AG08396 (cell line): Measurements from ENCODE around the gene IGF1.
"Not testable (repeated sequence)": the region's sequence is repeated elsewhere in the genome, so short reads cannot be mapped to it uniquely, and the experiment has no call there.

ENCODE experiments used
- DNase-seq: peaks from one replicate; pipeline ENCODE4 v3.0.0; 2012; ENCODE audit warnings: low spot score, mixed read lengths

The IGF1 gene

DNA sequence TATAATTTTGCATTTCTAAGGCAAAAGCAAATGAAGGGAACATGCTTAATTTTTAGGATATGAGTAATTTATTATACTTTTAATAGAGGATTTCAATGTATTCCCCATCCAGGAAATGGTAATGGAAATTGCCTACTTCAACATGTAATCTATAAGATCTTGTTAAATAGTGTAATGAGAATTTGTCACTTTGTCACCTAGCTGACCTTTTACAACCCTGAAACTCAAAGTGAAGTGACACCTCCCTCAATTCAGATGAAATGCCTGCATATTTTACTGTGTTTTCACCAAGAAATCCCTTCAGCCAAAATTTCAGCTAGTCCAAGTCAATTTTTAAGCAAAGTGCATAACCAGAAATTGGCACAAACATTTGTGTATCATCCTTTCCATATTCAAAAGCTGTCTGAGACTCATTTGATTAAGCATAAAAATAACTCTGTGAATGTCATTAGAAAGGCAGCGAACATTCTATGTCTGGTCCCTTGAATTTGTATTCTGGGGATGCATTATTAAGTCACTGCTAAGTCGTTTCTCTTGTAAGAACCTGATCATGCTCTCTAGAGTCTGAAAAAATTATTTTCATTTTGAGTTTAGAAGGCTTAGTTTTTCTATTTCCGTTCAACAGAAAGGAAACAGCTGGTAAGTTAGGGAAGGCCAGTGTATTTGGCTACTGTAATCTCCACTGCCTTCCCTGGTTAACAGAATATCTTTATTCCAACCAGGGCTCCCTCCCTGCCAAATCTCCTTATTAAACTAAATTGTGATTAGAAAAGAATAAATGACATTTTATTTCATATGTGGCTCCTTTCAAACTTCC is 100.8 kb downstream of the IGF1 start:
- DNase-seq, result no peak

GRCh38 chr12:102376781-102377180 is 103.6 kb downstream of the IGF1 start:
- DNase-seq, result no peak

GRCh38 chr12:102376181-102376747 is 104.1 kb downstream of the IGF1 start:
- DNase-seq, result peak; percentile 12

- no peak for DNase-seq
Observed at GRCh38 chr12:102374190-102374589, 106.2 kb downstream of the IGF1 start.

DNA sequence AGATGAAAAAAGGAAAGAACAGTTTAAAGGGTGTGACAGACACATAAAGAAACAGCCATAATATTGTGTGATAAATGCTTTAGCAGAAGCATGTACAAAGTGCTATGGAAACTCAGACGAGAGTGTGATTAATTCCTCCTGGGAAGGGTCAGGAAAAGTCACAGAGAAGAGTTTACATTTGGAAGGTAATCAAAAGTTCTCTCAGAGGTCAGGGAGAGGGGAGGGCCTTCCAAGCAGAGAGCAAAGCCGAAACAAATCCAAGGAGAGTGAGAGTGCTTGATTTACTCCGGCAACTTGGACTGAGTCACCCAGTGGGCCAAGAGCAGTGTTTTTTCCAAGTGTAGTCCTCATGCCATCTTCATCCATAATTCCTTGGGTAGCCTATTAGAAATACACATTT is 108.3 kb downstream of the IGF1 start:
- peak; percentile 22 for DNase-seq

- DNase-seq, result no peak
Observed at GRCh38 chr12:102371165-102371564, 109.2 kb downstream of the IGF1 start.

DNA sequence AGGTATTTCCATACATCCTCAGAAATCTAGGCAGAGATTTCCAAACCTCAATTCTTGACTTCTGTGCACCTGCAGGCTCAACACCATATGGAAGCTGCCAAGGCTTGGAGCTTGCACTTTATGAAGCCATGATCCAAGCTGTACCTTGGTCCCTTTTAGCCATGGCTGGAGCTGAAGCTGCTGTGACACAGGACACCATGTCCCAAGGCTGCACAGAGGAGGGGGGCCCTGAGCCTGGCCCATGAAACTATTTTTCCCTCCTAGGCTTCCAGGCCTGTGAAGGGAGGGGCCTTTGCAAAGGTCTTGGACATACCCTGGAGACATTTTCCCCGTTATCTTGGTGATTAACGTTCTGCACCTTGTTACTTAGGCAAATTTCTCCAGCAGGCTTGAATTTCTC is 110.5 kb downstream of the IGF1 start:
- no peak for DNase-seq

GRCh38 chr12:102365365-102365764 is 115.0 kb downstream of the IGF1 start:
- DNase-seq, result no peak

- no peak for DNase-seq
Observed at GRCh38 chr12:102364709-102365108, 115.7 kb downstream of the IGF1 start.

GRCh38 chr12:102356690-102357089 is 123.7 kb downstream of the IGF1 start:
- DNase-seq, result no peak

DNA sequence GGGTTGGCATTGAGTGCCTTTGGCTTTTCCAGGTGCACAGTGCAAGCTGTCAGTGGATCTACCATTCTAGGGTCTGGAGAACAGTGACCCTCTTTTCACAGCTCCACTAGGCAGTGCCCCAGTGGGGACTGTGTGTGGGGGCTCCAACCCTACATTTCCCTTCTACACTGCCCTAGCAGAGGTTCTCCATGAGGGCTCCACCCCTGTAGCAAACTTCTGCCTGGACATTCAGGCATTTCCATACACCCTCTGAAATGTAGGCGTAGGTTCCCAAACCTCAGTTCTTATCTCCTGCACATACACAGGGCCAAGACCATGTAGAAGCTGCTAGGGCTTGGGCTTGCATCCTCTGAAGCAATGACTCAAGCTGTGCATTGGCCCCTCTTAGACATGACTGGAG is 126.1 kb downstream of the IGF1 start:
- not testable (repeated sequence) for DNase-seq

GRCh38 chr12:102351322-102351721 is 129.0 kb downstream of the IGF1 start:
- DNase-seq, result no peak

DNA sequence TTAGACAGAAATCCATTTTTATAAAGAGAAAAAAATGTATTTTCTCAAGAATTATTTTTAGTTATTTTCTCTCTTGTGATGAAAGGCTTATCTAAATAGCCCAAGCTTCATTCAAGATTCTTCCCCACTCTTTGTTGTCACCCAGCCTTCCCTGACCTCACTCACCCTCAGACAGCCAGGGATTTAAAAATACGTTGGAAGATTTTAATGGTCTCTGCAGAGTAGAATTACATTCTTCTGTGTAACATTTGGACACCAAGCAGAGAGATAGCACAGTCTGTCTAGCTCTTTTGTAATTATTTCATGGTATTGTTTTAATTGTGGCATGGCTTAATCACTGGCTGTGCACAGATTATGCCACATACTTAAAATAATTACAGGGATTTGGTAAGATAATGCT is 130.3 kb downstream of the IGF1 start:
- DNase-seq, result no peak

- no peak for DNase-seq
Observed at GRCh38 chr12:102349079-102349478, 131.3 kb downstream of the IGF1 start.

GRCh38 chr12:102347811-102348210 is 132.6 kb downstream of the IGF1 start:
- DNase-seq, result no peak
